ENCODE measurements around the gene RALGAPB. TPM values are rescaled to one million over a fixed set of nuclear protein-coding genes. Genes with fewer than 3 reads are reported as not detected.

Gene RALGAPB
- total and polyA plus RNA-seq, 12 donors, result 8.4 to 28.2 (median 25.6) TPM

- Histone ChIP-seq H3K27me3 (peaks cover 0 to 44% (median 23%) of the 10 kb centered on the region in 7 donors), H3K4me1 (no peaks in the 10 kb centered on the region), H3K36me3 (no peaks in the 10 kb centered on the region), H3K9me3 (no peaks in the 10 kb centered on the region), H3K27ac (no peak overlapping the region), H3K4me3 (no peak overlapping the region)
- TF ChIP-seq CTCF (IDR thresholded peaks at IDR 0.05), result no peak
- DNase-seq (no peak), ATAC-seq (no peak)
- intact Hi-C loops (cut with DNase I), result no loop called here
- whole genome bisulfite sequencing, 2 donors, result 86 to 94% methylated on average over 4 of the region's 4 CpGs
Observed at GRCh38 chr20:38609815-38610214, 137.2 kb downstream of the RALGAPB start.

GRCh38 chr20:38610521-38610920 is 137.9 kb downstream of the RALGAPB start:
- DNase-seq (no peak), ATAC-seq (no peak)
- no peak for TF ChIP-seq CTCF (IDR thresholded peaks at IDR 0.05)
- H3K27ac ChIP-seq, result no peak overlapping the region
- no peaks in the 10 kb centered on the region for H3K9me3 ChIP-seq
- intact Hi-C loops (cut with DNase I), result no loop called here
- H3K36me3 ChIP-seq, result no peaks in the 10 kb centered on the region
- H3K27me3 ChIP-seq, result peaks cover 0 to 43% (median 21%) of the 10 kb centered on the region in 7 donors
- H3K4me1 ChIP-seq, result no peaks in the 10 kb centered on the region
- no peak overlapping the region for H3K4me3 ChIP-seq
- WGBS, 2 donors, result 63 to 71% methylated on average over 5 of the region's 5 CpGs

GRCh38 chr20:38612751-38613515 is 140.3 kb downstream of the RALGAPB start:
- peaks cover 0 to 49% (median 29%) of the 10 kb centered on the region in 7 donors for H3K27me3 ChIP-seq
- DNase-seq (no peak), ATAC-seq (no peak)
- H3K9me3 ChIP-seq, result no peaks in the 10 kb centered on the region
- H3K4me3 ChIP-seq, result no peak overlapping the region
- no peak for TF ChIP-seq CTCF (IDR thresholded peaks at IDR 0.05)
- H3K4me1 ChIP-seq, result no peaks in the 10 kb centered on the region
- WGBS, 2 donors, result 49 to 54% methylated on average over 5 of the region's 5 CpGs
- no peak overlapping the region for H3K27ac ChIP-seq
- H3K36me3 ChIP-seq, result no peaks in the 10 kb centered on the region
- intact Hi-C loops (cut with DNase I), result no loop called here

GRCh38 chr20:38615283-38615682 is 142.6 kb downstream of the RALGAPB start:
- peaks cover 0 to 61% (median 36%) of the 10 kb centered on the region in 7 donors for H3K27me3 ChIP-seq
- ATAC-seq, result no peak
- intact Hi-C loops (cut with DNase I), result no loop called here
- no peak overlapping the region for H3K4me3 ChIP-seq
- no peak for TF ChIP-seq CTCF (IDR thresholded peaks at IDR 0.05)
- 88 to 90% methylated on average over 15 of the region's 15 CpGs for WGBS, 2 donors
- no peaks in the 10 kb centered on the region for H3K36me3 ChIP-seq
- H3K27ac ChIP-seq, result no peak overlapping the region
- no peak for DNase-seq
- H3K9me3 ChIP-seq, result no peaks in the 10 kb centered on the region
- H3K4me1 ChIP-seq, result no peaks in the 10 kb centered on the region
